GM12873 (cell line): ENCODE measurements around the gene DENND1C.

Experiments used
- CTCF ChIP-seq: IDR thresholded peaks from 2 replicates; pipeline ENCODE4 v1.5.1; 2012; ENCODE audit warnings: low read depth, mild to moderate bottlenecking, moderate library complexity, low read length, control low read depth; ENCODE audit not compliant: insufficient read depth; ENCODE audit errors: missing control alignments

The DENND1C gene

DNA sequence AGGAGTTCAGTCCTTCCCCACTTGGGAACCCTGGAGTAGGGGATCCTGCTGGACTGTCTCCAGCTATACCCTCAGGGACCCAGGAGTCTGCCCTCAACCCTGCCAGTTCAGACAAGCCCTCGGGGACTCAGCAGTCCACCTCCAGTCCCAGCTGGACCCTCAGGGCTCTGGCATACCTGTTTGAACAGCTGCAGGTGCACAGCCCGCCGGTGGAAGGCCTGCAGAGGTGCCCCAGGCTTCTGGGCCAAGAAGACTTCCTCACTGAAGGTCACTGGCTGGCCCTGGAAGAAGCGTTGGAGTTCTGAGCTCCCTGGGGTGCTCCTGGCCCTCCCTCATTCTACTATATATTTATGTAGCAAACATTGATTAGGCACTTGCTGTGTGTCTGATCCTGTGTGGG, 8.9 kb downstream of the DENND1C start:
- TF ChIP-seq CTCF: no peak

- no peak for TF ChIP-seq CTCF
Measured at GRCh38 chr19:6471076-6471475, 10.5 kb downstream of the DENND1C start.

DNA sequence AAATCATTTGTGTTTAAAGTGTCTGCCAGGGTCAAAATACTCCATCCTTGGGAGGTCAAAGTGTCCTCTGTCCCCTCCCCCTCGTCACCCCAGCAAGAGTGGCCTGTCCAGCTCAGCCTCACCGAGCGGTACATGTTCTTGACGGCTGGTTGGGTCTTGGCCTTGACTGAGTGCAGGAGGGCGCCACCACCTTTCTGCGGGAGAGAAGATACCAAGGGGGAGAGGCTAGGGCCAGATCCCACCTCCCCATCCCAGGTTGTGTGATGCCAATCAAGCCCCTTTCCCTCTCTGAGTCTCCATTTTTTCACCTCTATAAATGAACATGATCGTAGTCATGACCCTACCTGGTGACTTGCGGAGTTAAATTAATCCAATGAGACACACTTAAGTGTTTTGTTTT, 11.4 kb downstream of the DENND1C start:
- TF ChIP-seq CTCF: no peak

GRCh38 chr19:6467384-6467783, 14.2 kb downstream of the DENND1C start:
- TF ChIP-seq CTCF: no peak

DNA sequence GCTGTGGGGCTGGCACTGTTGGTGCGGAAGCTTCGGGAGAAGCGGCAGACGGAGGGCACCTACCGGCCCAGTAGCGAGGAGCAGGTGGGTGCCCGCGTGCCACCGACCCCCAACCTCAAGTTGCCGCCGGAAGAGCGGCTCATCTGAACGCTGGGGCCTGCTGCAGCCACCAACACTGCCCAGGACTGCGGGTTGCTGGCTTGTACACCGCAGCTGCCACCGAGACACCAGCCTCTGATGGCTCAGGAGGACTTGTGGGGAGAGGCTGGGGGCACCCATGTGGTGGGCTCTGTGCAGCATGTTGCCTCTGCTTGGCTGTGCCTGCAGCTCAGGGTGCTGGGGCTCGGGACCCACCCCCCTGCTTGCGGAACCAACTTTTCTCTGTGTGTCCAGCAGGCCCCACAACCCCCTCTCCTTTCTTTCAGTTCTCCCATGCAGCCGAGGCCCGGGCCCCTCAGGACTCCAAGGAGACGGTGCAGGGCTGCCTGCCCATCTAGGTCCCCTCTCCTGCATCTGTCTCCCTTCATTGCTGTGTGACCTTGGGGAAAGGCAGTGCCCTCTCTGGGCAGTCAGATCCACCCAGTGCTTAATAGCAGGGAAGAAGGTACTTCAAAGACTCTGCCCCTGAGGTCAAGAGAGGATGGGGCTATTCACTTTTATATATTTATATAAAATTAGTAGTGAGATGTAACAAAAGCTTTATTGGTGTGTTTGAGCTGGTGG, 14.9 kb downstream of the DENND1C start:
- no peak for TF ChIP-seq CTCF

- no peak for TF ChIP-seq CTCF
Measured at GRCh38 chr19:6465663-6466062, 15.9 kb downstream of the DENND1C start.

DNA sequence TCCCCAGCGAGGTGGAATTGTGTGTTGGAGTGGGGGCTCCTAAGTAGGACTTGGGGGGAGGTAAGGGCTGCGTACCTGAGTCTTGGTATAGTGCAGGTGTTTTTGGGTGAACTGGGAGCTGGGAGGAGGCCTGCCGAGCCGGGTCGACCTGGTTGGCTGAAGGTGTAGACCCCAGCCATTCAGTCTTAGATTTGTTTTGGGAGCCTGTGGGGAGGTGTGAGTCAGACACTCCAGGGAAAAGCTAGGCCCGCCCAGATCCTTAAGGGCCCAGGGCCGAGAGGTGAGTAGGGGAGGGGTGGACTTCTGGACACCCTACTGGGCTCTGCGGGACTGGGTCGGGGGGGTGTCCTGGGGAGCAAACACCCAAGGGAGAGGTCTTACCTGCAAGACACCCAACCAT, 16.6 kb downstream of the DENND1C start:
- TF ChIP-seq CTCF: no peak
